ENCODE results near the gene CIAO2B. TPM values are rescaled to one million over a fixed set of nuclear protein-coding genes. Genes with fewer than 3 reads are reported as not detected.
A peak's percentile ranks its signal among the peaks of the same experiment; 100 is the strongest.
"Not testable (repeated sequence)": the region's sequence is repeated elsewhere in the genome, so short reads cannot be mapped to it uniquely, and the experiment has no call there.

Gene CIAO2B
- 360 TPM for polyA plus RNA-seq (2012; ENCODE audit: insufficient read depth, insufficient read length)

DNA sequence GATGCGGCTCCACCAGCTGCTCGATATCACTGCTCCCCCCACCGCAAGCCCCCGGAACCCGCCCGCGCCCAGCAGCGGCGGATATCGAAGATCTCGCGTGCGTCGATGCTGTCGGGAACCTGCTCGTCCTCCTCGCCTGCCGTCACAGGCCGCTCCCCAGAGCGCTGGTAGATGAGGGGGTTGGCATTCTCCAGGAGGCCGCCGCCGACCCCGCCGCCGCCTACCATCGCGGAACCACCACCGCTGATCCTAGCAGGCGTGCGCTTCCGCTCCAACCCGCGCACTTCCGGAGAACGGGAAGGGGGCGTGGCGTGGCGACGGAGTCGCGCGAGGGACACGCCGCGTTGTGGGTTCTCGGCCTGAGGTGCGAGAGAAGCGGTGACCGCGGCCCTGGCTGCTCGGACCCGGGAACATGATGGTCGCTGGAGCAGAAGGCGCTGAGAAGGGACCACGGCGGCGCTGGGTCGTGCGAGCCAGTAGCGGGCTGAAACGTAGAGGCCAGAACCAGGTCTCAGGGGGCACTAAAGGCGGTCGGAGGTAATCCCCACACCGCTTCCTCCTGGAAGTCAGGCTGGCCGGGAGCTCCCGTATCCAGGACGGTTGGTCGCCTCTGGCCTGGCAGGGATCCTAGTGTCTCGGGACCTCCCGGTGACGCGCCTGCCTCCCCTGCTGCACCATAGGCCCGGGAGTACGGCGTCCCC, at the start of gene CIAO2B:
TSS of gene CIAO2B (minus strand) at position 265 of the 701 bp plus-strand sequence. CDS start at position 227, 38 bp downstream.
- H3K4me3 ChIP-seq (ENCODE audit: low read length): peak within 1 kb of the TSS; percentile 99
- DNase-seq (ENCODE audit: low read depth, low spot score): peak; percentile 69

DNA sequence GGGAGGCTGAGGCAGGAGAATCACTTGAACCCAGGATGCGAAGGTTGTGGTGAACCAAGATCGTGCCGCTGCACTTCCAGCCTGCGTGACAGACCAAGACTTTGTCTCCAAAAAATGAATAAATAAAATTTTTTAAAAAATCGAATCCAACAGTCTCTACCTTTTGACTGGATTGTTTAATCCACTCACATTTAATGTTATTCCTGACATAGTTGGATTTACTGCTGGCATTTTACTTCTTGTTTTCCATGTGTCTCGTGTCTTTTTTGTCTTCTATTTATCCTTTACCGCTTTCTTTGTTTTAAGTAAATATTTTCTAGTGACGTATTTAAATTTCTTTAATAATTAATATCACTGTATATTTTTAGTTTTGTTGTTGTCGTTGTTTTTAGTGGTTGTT, 48.8 kb upstream of the CIAO2B start:
- DNase-seq (ENCODE audit: low read depth, low spot score): no peak
- H3K4me3 ChIP-seq (ENCODE audit: low read length): no peak overlapping the region

DNA sequence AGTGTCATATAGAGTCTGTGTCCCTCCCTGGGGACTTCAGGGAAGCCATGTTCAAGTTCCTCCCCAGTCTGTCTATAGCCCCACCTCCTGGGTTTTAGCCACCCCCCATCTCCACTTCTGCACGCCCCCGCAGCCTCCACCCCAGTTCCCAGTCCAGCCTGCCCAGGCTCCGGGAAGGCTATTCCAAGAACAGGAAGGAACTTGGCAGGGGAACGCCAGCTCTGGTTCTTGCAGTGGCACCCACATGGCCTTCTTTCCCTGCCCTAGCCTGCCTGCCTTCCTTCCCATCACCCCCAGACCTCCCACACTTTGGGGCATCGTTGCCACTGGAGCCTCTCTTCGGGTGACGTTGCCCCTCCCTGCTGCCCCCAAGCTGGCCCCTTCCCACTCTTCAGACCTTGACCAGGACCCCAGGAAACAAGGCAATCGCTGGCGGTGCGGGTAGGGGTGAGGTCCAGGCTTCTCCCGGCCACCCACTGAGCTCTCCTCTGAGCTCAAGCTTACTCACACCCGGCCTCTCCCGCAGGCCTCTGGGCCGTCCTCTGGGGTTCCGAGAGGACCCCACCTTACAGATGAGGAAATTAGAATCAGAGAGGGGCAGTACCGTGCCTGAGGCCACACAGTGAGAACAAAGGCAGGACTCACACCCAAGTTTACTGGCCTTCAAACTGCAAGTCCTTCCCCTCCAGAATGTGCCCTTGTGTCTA, 45.0 kb upstream of the CIAO2B start:
- DNase-seq (ENCODE audit: low read depth, low spot score): no peak
- no peak overlapping the region for H3K4me3 ChIP-seq (ENCODE audit: low read length)

DNA sequence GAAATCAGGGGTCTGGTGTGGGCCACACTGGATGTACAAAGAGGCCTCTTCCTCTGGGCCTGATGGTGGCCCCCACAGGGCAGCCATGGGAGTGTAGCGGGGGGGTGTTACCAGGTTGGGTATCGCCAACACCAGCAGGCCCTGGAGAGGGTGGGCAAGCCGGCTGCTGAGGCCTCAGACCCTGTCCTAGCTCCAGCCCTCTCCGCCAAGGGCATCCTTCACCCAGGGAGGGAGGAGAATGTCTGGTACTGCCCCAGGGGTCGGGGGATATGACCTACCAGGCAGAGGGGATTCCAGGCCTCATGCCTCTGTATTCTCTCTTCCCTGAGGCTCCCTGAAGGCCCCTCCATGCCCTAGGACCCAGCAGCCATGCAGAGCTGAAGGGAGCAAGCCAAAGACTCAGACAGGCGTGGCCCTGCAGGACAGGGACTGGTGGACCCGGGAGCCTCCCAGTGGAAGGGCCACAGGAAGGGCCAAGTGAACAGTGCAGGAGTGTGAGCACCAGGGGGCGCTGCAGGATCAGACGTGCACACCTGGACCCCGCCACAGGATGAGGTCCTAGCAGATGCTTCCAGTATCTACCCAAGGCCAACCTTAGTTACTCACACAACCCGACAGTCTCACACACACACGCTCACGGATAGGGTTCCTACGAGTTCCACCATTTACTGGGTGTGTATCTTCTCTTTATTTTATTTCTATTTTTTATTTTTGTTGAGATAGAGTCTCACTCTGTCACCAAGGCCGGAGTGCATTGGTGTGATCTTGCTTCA, 43.3 kb upstream of the CIAO2B start:
- peak; percentile 76 for DNase-seq (ENCODE audit: low read depth, low spot score)
- H3K4me3 ChIP-seq (ENCODE audit: low read length): no peak overlapping the region

DNA sequence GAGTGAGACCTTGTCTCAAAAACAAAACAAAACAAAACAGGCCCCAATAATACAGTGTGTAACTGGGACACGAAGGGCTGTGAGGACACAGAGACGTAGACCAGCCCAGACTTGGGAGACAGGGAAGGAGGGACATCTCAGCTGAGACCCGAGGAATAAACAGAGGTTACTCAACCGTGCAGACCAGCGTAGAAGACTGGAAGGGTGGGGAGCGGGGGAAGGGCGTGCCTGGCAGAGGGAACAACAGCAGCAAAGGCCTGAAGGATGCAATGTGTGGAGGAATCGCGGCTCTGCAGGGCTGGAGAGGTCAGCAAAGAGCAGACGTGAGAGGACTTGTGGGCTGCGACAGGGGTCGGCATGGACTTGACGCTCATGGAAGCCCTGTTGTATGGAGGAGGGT, 42.5 kb upstream of the CIAO2B start:
- no peak for DNase-seq (ENCODE audit: low read depth, low spot score)
- H3K4me3 ChIP-seq (ENCODE audit: low read length): no peak overlapping the region

DNA sequence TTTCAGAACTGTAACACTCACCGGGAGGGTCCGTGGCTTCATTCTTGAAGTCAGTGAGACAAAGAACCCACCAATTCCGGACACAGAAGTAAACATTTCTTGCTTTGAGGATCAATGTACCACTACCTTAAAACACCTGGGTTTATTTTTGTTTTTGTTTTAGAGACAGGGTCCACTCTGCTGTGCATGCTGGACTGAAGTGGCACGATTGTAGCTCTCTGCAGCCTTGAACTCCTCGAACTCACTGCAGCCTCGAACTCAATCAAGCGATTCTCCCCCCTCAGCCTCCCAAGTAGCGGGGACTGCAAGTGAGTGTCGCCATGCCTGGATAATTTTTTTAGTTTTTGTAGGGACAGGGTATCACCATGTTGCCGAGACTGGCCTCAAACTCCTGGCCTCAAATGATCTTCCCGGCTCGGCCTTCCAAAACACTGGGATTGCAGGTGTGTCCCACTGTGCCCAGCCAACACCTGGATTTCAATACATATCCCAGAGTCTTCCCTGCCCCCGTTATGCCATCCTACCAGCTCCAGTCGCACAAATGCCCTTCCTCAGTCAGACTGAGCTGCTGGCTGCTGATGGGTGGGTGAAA, 41.2 kb upstream of the CIAO2B start:
- no peak overlapping the region for H3K4me3 ChIP-seq (ENCODE audit: low read length)
- DNase-seq (ENCODE audit: low read depth, low spot score): no peak

DNA sequence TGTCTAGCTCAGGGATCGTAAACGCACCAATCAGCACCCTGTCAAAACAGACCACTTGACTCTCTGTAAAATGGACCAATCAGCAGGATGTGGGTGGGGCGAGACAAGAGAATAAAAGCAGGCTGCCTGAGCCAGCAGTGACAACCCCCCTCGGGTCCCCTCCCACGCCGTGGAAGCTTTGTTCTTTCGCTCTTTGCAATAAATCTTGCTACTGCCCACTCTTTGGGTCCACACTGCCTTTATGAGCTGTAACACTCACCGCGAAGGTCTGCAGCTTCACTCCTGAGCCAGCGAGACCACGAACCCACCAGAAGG, 40.7 kb upstream of the CIAO2B start:
- not testable (repeated sequence) for H3K4me3 ChIP-seq (ENCODE audit: low read length)
- peak; percentile 31 for DNase-seq (ENCODE audit: low read depth, low spot score)

DNA sequence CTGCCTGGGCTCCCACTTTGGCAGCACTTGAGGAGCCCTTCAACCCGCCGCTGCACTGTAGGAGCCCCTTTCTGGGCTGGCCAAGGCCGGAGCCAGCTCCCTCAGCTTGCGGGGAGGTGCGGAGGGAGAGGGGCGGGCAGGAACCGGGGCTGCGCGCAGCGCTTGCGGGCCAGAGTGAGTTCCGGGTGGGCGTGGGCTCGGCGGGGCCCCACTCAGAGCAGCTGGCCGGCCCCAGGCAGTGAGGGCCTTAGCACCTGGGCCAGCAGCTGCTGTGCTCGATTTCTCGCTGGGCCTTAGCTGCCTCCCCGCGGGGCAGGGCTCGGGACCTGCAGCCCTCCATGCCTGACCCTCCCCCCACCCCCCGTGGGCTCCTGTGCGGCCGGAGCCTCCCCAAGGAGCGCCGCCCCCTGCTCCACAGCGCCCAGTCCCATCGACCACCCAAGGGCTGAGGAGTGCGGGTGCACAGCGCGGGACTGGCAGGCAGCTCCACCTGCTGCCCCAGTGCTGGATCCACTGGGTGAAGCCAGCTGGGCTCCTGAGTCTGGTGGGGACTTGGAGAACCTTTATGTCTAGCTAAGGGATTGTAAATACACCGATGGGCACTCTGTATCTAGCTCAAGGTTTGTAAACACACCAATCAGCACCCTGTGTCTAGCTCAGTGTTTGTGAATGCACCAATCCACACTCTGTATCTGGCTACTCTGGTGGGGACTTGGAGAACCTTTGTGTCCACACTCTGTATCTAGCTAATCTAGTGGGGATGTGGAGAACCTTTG, 40.1 kb upstream of the CIAO2B start:
- H3K4me3 ChIP-seq (ENCODE audit: low read length); DNase-seq (ENCODE audit: low read depth, low spot score): not testable (repeated sequence)

DNA sequence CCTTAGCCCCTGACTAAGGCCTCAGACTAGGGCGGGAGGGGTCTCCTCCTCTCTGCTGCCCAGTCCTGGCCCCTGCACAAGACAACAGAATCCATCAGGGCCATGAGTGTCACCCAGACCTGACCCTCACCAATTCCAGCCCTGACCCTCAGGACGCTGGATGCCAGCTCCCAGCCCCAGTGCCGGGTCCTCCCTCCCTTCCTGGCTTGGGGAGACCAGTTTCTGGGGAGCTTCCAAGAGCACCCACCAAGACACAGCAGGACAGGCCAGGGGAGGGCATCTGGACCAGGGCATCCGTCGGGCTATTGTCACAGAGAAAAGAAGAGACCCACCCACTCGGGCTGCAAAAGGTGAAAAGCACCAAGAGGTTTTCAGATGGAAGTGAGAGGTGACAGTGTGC, 39.5 kb upstream of the CIAO2B start:
- DNase-seq (ENCODE audit: low read depth, low spot score): no peak
- no peak overlapping the region for H3K4me3 ChIP-seq (ENCODE audit: low read length)

DNA sequence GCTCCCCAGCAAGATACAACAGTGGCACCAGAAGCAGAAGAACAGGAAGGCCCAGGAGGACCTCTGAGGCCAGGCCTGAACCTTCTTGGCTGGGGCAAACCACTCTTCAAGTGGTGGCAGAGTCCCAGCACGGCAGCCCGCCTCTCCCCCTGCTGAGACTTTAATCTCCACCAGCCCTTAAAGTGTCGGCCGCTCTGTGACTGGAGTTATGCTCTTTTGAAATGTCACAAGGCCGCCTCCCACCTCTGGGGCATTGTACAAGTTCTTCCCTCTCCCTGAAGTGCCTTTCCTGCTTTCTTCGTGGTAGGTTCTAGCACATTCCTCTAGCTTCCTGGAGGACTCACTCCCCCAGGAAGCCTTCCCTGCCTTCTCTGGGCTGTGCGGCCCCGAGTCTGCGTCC, 38.8 kb upstream of the CIAO2B start:
- H3K4me3 ChIP-seq (ENCODE audit: low read length): no peak overlapping the region
- DNase-seq (ENCODE audit: low read depth, low spot score): no peak

DNA sequence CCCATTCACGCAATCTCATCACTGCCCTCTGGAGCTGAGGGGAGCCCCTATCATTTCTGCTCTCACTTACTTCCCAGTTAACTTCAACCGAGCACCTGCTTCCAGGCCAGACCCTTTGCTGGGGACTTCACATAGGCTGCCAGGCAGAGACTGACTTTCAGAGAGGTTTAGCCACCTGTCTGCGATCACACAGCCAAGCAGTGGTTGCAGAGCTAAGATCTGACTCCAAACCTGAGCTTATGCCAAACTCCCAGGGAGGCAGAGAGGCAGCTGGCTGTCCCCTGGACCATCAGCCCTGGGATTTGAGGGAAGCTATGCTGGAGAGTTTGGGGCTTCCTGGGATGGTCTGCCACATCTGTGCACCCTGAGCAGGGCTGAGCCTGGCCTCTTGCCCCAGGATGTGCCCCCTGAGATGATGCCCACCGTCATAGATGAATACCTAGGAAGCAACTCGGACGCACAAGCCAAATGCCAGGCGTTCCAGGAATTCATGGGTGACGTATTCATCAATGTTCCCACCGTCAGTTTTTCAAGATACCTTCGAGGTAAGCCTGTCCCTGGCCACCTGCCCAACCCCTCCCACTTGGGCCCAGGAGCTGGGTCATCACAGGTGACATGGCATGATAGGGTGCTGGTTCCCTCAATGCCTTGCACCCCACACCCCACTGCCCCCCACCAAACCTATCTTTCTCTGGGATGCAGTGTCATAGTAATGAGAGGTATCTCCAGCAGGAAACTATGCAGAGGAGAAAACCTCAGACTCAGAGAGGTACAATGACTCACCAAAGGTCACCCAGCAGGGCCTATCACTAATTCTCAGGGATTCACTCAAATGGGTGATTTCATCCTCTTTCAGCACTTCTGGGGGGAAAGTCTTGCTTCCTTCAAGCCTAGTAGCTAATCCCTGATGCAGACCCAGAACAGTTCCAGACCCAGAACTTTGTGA, 36.8 kb upstream of the CIAO2B start:
- H3K4me3 ChIP-seq (ENCODE audit: low read length): no peak overlapping the region
- no peak for DNase-seq (ENCODE audit: low read depth, low spot score)

DNA sequence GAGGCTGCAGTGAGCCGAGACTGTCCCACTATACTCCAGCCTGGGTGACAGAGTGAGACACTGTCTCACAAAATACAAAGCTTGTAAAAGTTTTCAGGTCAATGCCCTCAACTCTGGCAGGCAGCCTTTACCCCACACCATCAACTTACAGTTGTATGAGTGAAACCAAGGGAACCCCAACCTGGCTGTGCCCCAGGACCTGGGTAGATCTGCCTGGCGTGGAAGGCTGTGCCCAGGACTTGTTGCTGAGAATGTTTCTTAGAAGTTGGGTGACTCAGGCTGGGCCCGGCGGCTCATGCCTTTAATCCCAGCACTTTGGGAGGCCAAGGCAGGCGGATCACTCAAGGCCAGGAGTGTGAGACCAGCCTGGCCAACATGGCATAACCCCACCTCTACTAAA, 34.6 kb upstream of the CIAO2B start:
- DNase-seq (ENCODE audit: low read depth, low spot score): no peak
- H3K4me3 ChIP-seq (ENCODE audit: low read length): no peak overlapping the region

DNA sequence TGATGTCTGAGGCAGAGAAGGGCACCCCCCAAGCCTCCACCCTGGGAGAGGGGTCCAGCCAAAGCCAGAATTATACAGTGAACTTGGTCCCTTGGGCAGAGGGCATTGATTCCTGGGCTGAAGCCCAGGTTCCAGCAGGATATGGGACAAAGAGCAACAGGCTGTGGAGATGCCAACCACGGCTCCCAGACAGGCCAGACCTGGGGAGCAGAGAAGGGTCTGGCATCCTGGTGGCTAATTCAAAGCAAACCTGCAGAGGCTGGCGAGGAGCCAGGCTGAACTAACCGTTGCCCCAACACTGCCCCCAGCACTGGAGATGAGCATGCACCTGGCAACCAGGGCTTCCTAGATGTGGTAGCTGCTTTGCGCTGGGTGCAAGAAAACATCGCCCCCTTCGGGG, 29.8 kb upstream of the CIAO2B start:
- DNase-seq (ENCODE audit: low read depth, low spot score): no peak
- H3K4me3 ChIP-seq (ENCODE audit: low read length): no peak overlapping the region

DNA sequence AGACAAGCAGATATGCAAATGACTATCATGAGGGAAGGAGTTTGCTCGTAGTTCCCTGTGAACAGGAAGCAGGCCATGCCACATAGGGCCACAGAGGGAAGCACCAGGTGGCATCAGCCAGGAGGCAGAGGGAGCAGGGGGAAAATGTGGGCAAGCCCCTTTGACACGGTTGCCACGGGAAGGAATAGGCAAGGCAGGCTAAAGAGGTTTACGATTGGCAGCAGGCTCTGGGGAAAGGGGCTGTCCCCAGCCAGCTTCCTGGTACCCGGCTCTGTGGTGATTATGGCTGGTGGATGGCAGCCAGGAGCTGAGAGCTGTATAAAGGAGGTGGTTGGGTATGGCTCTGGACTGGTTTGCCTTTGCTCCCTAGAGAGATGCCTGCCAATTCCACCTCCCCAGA, 27.7 kb upstream of the CIAO2B start:
- DNase-seq (ENCODE audit: low read depth, low spot score): peak; percentile 26

DNA sequence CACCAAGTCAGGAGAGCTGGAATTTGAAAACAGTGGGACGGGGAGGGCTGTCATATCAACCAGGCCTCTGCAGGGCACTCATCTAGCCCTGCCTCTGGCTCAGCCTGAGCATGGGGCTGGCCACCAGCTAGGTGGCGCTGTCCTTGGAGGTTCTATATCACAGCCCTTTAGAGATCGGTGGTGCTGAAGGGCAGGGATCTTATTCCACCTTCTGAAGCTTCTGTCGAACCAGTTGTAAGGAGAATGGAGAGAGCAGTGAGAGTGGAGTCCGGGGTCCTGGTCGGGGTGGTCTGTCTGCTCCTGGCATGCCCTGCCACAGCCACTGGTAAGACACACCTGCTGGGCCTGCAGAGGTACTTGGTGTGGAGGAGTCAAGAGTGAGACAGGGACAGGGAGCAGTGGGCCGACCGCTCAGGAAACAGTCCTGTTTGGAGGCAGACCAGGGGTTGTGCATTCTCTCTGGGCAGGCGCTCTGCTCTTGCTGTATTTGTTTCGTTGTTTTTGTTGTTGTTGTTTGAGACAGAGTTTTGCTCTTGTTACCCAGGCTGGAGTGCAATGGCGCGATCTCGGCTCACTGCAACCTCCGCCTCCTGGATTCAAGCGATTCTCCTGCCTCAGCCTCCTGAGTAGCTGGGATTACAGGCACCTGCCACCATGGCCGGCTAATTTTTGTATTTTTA, 27.0 kb upstream of the CIAO2B start, which contains the start of gene CES3:
TSS of gene CES3 (plus strand) at position 202 of the 680 bp plus-strand sequence. CDS start at position 244, 42 bp downstream.
- H3K4me3 ChIP-seq (ENCODE audit: low read length): peak within 1 kb of the TSS; percentile 82
- DNase-seq (ENCODE audit: low read depth, low spot score): peak; percentile 83

More for the DNA sequence above, 27.7 kb upstream of the CIAO2B start:
- peak overlapping the region; percentile 82 for H3K4me3 ChIP-seq (ENCODE audit: low read length)

DNA sequence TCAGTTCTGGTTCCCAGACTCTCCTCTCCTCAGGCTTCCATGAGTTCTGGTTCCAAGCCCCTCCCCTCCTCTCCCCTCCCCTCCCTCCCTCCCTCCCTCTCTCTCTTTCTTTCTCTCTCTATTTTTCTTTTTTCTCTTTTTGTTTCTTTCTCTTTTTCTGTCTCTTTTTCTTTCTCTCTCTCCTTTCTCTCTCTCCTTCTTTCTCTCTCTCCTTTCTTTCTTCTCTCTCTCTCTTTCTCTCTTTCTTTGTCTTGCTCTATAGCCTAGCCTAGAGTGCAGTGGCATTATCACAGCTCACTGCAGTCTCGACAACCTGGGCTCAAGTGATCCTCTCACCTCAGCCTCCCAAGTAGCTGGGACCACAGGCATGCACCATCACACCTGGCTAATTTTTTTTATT, 26.1 kb upstream of the CIAO2B start:
- DNase-seq (ENCODE audit: low read depth, low spot score): no peak
- no peak overlapping the region for H3K4me3 ChIP-seq (ENCODE audit: low read length)

DNA sequence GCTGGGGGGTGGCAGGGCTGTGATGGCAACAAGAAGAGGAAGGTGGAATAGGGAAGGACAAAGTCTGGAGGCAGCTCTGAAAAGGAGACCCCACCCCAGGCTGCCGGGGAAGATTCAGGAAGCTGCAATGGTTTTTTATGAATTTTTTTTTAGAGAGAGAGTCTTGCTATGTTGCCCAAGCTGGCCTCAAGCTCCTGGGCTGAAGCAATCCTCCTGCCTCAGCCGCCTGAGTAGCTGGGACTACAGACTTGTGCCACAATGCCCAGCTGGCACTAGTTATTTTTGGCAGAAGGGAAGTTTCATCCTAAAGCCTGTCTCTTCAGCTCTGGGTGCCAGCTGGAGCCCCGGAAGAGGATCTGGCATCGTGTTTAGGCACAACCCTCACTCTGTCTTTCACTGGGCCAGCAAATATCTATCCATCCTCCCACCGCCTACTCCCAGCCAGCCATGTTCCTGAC, 25.5 kb upstream of the CIAO2B start:
- DNase-seq (ENCODE audit: low read depth, low spot score): no peak

More for the DNA sequence above, 25.5 kb upstream of the CIAO2B start:
- H3K4me3 ChIP-seq (ENCODE audit: low read length): no peak overlapping the region

Measured in Jurkat, Clone E6-1 (cell line).